Measurements from ENCODE around the gene ATP6V1B1.

- no peak for TF ChIP-seq CTCF (IDR thresholded peaks at IDR 0.05)
- no peak for TF ChIP-seq POLR2A (IDR thresholded peaks at IDR 0.05)
- no peak for TF ChIP-seq EP300 (IDR thresholded peaks at IDR 0.05)
- no peak for TF ChIP-seq POLR2AphosphoS5 (IDR thresholded peaks at IDR 0.05)
Observed at GRCh38 chr2:70988151-70988550, 52.5 kb downstream of the ATP6V1B1 start.
